IPS-15b (cell line): ENCODE measurements around the gene NUTM2A.
"Not testable (repeated sequence)": the region's sequence is repeated elsewhere in the genome, so short reads cannot be mapped to it uniquely, and the experiment has no call there.

Experiments used
- H3K27me3 ChIP-seq: one replicate; pipeline ENCODE4 v1.6.1; 2013; ENCODE audit warnings: low read length; ENCODE audit not compliant: control insufficient read depth, insufficient read depth
- H3K36me3 ChIP-seq: one replicate; pipeline ENCODE4 v1.6.1; 2013; ENCODE audit warnings: low read length; ENCODE audit not compliant: control insufficient read depth, insufficient read depth
- H3K4me1 ChIP-seq: one replicate; pipeline ENCODE4 v1.6.1; 2013; ENCODE audit warnings: mild to moderate bottlenecking, low read length; ENCODE audit not compliant: control insufficient read depth, insufficient read depth
- H3K4me3 ChIP-seq: one replicate; pipeline ENCODE4 v1.5.1; 2013; ENCODE audit warnings: low read depth, low read length
- H3K9ac ChIP-seq: one replicate; pipeline ENCODE4 v1.6.1; 2013; ENCODE audit warnings: low read depth, mild to moderate bottlenecking, low read length
- H3K9me3 ChIP-seq: one replicate; pipeline ENCODE4 v1.6.1; 2013; ENCODE audit warnings: mild to moderate bottlenecking, low read length; ENCODE audit not compliant: control insufficient read depth, insufficient read depth

The NUTM2A gene

DNA sequence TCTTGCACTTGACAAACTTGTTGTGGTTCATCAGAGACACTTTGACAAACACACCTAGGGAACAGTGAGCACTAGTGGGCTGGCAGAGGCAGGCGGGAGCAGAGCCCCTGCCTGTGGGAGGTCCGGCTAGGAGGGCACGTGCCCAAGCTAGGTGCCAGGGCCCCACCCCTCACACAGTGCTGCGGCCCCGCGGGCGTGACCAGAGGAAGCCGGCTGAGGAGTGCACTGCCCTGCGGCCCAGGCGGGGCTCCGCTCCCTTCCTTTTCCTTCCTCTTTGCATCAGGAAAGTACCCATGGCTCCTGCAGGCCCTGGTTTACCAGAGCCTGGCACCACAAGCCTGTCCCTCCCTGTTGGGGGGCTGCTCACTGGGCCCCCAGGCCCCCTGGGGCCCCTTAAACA, 9.1 kb upstream of the NUTM2A start:
- H3K9me3 ChIP-seq, H3K4me3 ChIP-seq, H3K4me1 ChIP-seq, H3K9ac ChIP-seq, H3K27me3 ChIP-seq, H3K36me3 ChIP-seq: not testable (repeated sequence)

- H3K4me1 ChIP-seq, H3K36me3 ChIP-seq, H3K9ac ChIP-seq, H3K9me3 ChIP-seq, H3K4me3 ChIP-seq, H3K27me3 ChIP-seq: not testable (repeated sequence)
Measured at GRCh38 chr10:87219370-87219769, 5.9 kb upstream of the NUTM2A start.

GRCh38 chr10:87222789-87223188, 2.5 kb upstream of the NUTM2A start:
- H3K9ac ChIP-seq, H3K9me3 ChIP-seq, H3K4me1 ChIP-seq, H3K4me3 ChIP-seq, H3K27me3 ChIP-seq, H3K36me3 ChIP-seq: not testable (repeated sequence)

DNA sequence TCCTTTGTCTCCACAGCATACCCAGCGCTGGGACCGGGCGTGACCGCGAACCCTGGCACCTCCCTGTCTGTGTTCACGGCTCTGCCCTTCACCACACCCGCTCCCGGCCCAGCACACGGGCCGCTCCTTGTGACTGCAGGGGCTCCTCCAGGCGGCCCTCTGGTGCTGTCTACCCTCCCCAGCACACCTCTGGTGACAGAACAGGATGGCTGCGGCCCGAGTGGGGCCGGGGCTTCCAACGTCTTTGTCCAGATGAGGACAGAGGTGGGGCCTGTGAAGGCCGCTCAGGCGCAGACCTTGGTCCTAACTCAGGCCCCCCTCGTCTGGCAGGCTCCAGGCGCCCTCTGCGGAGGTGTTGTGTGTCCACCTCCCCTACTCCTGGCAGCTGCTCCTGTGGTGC, 3.0 kb downstream of the NUTM2A start:
- H3K27me3 ChIP-seq, H3K9ac ChIP-seq, H3K4me1 ChIP-seq, H3K36me3 ChIP-seq, H3K9me3 ChIP-seq, H3K4me3 ChIP-seq: not testable (repeated sequence)

DNA sequence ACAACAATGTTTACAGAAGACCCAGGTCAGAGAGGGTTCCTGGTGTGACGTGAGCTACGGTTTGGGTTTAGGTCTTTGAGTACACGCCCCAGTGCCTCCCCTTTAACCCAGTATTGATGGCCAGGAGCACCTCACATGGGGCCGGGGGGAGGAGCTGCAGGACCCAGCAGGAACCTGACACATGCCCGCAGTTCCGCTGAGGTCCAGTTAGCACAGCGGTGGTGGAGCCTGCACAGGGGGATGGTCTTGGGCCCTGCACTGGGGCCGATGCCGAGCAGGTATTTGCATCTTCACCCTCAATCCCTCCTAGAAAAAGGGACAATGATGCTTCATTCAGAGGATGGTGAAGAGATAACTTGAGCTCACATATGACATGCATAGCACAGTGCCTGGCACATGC, 4.0 kb downstream of the NUTM2A start:
- H3K9me3 ChIP-seq, H3K27me3 ChIP-seq, H3K4me3 ChIP-seq, H3K4me1 ChIP-seq, H3K9ac ChIP-seq, H3K36me3 ChIP-seq: not testable (repeated sequence)

- not testable (repeated sequence) for H3K4me1 ChIP-seq, H3K4me3 ChIP-seq, H3K36me3 ChIP-seq, H3K9me3 ChIP-seq, H3K27me3 ChIP-seq, H3K9ac ChIP-seq
Measured at GRCh38 chr10:87234854-87235253, 9.6 kb downstream of the NUTM2A start.

DNA sequence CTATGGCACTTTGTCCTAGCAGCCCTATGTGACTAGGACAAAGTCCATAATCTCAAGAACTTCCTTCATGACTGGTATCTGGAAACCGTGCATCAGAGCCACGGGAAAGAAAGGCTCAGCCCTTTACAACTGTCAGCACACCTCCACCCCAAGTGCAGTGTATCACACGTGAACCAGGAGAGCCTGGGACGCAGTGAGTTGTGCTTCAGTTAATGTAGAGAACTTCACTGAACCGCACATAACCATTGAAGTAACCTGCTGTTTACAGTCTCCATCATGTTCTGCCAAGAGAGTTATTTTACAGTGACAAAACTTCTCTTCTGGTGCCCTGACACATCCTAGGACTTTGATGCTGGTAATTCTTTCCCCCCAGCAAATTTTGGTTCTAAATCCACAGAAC, 12.0 kb downstream of the NUTM2A start:
- not testable (repeated sequence) for H3K4me1 ChIP-seq, H3K4me3 ChIP-seq, H3K9ac ChIP-seq, H3K9me3 ChIP-seq, H3K27me3 ChIP-seq, H3K36me3 ChIP-seq

DNA sequence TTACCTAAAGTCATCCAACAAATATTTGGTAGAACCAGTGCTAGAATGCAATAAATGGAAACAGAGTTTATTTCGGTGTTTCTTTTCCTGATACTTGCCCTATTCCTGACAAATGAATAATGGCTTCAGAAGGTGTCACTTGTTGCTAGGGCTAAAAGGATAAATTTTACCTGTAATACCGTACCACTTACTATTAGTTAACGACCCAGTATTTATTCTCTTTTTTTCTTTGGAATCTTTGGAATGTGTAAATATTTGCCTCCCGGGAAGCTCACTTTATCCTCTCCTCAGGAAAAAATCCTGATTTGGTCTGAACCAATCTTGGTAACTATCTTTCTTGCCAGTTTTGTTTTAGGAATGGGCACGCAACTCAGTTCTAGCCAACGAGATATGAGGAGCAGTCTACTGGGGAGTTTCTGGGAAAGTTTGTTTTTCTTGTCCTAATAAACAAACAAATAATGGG, 14.1 kb downstream of the NUTM2A start:
- not testable (repeated sequence) for H3K36me3 ChIP-seq, H3K4me3 ChIP-seq, H3K9me3 ChIP-seq, H3K9ac ChIP-seq, H3K4me1 ChIP-seq, H3K27me3 ChIP-seq

DNA sequence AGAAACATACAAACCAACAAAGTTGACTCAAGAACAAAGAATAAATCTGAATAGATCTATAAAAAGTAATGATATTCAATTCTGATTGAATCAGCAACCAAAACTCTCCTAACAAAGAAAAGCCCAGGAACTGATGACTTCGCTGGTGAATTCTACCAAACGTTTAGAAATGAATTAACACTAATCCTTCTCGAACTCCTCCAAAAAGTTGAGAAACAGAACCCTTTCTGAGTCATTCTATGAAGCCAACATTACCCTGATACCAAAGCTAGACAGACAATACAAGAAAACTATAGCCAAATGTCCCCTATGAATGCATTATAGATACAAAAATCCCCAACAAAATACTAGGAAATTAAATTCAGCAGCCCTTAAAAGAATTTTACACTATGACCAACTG, 16.9 kb downstream of the NUTM2A start:
- H3K9me3 ChIP-seq, H3K36me3 ChIP-seq, H3K4me1 ChIP-seq, H3K9ac ChIP-seq, H3K4me3 ChIP-seq, H3K27me3 ChIP-seq: not testable (repeated sequence)

DNA sequence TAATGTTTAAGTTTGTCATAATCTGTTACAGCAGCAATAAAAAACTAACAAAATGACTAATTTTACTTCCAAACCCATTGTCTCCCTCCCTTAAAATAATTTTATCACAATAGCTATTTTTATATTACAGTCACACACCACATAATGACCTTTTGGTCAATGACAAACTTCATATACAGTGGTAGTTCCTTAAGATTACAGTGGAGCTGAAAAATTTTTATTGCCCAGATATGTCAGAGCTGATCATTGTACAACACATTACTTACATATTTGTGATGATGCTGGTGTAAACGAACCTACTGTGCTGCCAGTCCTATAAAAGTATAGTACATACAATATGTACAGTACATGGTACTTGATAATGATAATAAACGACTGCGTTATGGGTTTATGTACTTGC, 22.1 kb downstream of the NUTM2A start:
- H3K4me3 ChIP-seq, H3K9ac ChIP-seq, H3K4me1 ChIP-seq, H3K36me3 ChIP-seq, H3K9me3 ChIP-seq, H3K27me3 ChIP-seq: not testable (repeated sequence)

DNA sequence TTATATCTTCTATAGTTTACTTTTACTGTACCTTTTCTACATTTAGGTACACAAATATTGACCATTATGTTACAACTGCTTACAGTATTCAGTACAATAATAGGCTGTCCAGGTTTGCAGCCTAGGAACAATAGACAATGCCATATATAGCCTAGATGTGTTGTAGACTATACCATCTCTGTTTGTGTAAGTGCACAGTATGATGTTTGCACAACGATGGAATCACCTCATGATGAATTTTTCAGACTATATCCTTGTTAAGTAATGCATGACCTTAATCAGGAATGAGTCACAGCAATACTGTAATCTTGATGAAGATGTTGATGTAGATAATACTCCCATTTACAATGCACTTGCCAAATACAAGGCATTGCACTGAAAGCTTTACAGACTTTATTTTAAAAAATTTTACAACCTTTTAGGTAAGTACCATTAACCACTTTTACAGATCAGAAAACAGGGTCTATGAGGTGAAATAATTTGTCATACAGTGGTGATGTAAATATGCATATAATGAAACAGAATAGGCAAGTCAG, 23.6 kb downstream of the NUTM2A start:
- H3K27me3 ChIP-seq, H3K4me3 ChIP-seq, H3K9me3 ChIP-seq, H3K36me3 ChIP-seq, H3K4me1 ChIP-seq, H3K9ac ChIP-seq: not testable (repeated sequence)

GRCh38 chr10:87280749-87281392, 55.6 kb downstream of the NUTM2A start:
- not testable (repeated sequence) for H3K4me3 ChIP-seq, H3K4me1 ChIP-seq, H3K36me3 ChIP-seq, H3K9me3 ChIP-seq, H3K9ac ChIP-seq, H3K27me3 ChIP-seq
